ENCODE data around the gene COL4A3.

Gene COL4A3

DNA sequence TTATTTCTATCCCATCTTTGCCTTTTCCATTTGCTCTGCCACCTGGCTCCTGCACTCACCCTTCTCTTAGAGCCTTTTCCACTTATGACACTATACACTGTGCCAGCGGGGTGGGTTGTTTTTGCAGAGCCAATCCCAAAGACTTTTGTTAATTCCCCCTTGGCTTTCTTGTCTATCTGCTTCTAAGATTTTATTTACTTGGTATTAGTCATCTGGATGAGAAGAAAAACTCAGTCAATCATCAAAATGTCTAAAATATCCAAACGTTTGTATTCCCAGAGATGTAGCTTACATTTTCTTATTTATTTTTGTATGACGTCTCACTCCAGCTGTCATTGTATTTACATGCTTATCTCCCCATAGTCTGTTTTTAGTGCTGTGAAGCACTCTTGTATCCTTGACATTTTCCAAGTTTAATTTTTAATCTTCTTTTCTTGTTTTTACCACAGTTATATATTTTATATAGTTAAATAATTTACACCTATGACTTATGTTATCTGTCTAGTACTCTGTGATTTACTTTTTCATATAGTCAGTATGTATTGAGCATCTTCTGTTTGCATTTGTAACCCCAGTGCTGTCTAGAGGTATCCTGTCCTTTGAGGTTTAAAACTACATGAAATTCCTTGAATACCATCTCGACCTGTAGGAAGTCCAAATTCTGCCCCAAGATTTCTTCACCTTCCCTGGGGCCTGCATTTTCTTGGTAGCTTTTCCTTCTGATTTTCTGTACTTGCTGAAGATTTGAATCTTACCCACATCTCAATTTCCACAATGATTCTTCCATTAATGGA lies 55.1 kb downstream of the COL4A3 start:
- TF ChIP-seq TAF1 (IDR thresholded peaks at IDR 0.05; ENCODE audit: borderline replicate concordance, insufficient read depth, low read length) = no peak
- TF ChIP-seq, protein P1, sequence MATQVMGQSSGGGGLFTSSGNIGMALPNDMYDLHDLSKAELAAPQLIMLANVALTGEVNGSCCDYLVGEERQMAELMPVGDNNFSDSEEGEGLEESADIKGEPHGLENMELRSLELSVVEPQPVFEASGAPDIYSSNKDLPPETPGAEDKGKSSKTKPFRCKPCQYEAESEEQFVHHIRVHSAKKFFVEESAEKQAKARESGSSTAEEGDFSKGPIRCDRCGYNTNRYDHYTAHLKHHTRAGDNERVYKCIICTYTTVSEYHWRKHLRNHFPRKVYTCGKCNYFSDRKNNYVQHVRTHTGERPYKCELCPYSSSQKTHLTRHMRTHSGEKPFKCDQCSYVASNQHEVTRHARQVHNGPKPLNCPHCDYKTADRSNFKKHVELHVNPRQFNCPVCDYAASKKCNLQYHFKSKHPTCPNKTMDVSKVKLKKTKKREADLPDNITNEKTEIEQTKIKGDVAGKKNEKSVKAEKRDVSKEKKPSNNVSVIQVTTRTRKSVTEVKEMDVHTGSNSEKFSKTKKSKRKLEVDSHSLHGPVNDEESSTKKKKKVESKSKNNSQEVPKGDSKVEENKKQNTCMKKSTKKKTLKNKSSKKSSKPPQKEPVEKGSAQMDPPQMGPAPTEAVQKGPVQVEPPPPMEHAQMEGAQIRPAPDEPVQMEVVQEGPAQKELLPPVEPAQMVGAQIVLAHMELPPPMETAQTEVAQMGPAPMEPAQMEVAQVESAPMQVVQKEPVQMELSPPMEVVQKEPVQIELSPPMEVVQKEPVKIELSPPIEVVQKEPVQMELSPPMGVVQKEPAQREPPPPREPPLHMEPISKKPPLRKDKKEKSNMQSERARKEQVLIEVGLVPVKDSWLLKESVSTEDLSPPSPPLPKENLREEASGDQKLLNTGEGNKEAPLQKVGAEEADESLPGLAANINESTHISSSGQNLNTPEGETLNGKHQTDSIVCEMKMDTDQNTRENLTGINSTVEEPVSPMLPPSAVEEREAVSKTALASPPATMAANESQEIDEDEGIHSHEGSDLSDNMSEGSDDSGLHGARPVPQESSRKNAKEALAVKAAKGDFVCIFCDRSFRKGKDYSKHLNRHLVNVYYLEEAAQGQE (IDR thresholded peaks at IDR 0.05; ENCODE audit: insufficient read depth in 1 of 2, low read depth in 2 of 2, low read length in 2 of 2) = no peak
- no peak for TF ChIP-seq POLR2AphosphoS5 (IDR thresholded peaks at IDR 0.05; ENCODE audit: low read depth, low read length)
- no peak for TF ChIP-seq SIN3A (IDR thresholded peaks at IDR 0.05; ENCODE audit: borderline replicate concordance, insufficient read depth, low read length)
- TF ChIP-seq FOXP2 (optimal IDR thresholded peaks at IDR 0.05; ENCODE audit: borderline replicate concordance, extremely low read depth, extremely low read length, insufficient read depth) = no peak

DNA sequence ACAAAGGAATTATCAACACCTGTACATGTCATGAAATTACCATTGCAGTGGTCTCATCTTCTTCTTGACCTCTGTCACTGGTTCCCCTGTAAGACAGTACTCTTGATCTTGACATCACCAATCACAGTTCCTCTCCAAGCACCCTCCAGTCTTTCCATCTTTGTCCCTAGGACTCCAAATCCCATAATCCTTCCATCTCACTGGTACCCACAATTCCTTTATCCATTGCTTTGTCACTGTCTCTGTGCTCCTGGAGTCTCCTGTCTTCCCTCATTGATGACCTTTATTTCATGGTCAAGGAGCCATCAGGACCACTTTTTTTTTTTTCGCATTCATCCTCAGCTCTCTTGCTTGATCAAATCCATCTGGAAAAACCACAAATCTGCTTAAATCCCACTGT lies 56.7 kb downstream of the COL4A3 start:
- TF ChIP-seq TAF1 (IDR thresholded peaks at IDR 0.05; ENCODE audit: borderline replicate concordance, insufficient read depth, low read length) (no peak), POLR2AphosphoS5 (IDR thresholded peaks at IDR 0.05; ENCODE audit: low read depth, low read length) (no peak), FOXP2 (optimal IDR thresholded peaks at IDR 0.05; ENCODE audit: borderline replicate concordance, extremely low read depth, extremely low read length, insufficient read depth) (no peak), SIN3A (IDR thresholded peaks at IDR 0.05; ENCODE audit: borderline replicate concordance, insufficient read depth, low read length) (no peak)
- TF ChIP-seq, protein P1 (IDR thresholded peaks at IDR 0.05; ENCODE audit: insufficient read depth in 1 of 2, low read depth in 2 of 2, low read length in 2 of 2) = no peak

DNA sequence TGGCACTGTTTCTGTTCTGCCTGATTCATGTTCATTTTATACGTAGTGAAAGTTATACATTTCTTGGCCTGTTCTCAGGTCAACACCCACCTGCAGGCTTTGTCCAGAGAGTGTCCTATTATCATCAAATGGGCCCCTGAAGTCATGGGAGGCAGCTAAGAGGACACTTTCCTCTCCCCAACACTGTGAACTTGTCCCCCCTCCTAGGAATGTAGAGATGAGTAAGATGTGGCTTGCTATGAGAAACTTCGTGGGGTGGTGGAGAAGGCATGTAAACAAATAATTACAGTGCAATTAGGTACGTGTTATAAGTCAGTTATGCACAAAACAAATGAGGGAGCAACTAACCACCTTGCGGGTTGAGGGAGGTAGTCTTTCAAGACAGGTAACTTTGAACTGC lies 57.9 kb downstream of the COL4A3 start:
- no peak for TF ChIP-seq TAF1 (IDR thresholded peaks at IDR 0.05; ENCODE audit: borderline replicate concordance, insufficient read depth, low read length)
- TF ChIP-seq SIN3A (IDR thresholded peaks at IDR 0.05; ENCODE audit: borderline replicate concordance, insufficient read depth, low read length) = no peak
- no peak for TF ChIP-seq POLR2AphosphoS5 (IDR thresholded peaks at IDR 0.05; ENCODE audit: low read depth, low read length)
- TF ChIP-seq, protein P1 (IDR thresholded peaks at IDR 0.05; ENCODE audit: insufficient read depth in 1 of 2, low read depth in 2 of 2, low read length in 2 of 2) = no peak
- no peak for TF ChIP-seq FOXP2 (optimal IDR thresholded peaks at IDR 0.05; ENCODE audit: borderline replicate concordance, extremely low read depth, extremely low read length, insufficient read depth)

DNA sequence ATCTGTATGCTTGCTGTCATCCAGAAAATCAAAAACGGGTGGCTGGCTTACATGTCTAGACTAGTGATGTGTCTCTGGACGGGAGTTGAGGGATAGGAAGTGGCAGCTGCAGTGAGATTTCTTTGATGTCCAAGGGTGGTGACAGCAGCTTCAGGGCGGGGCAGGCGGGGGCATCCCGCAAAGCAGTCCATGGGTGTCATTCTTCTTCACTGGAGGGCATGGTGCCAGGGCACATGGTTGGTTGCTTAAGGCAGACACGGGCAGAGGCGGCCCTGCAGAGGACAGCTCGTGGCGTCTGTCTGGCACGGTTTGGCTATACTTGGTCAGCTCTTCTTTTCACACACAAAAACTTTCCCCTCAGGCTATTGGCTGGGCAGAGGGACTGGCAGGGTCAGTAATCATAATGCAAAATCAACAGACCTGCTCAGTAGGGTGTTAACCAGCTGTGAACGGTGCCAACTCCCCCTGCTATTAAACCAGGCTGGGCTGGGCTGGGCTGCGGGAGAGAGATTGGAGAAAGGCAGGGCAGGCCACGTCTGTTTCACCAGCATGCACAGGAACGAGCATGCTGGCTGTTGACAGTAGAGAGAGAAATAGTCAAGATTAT lies 63.7 kb downstream of the COL4A3 start:
- TF ChIP-seq TAF1 (IDR thresholded peaks at IDR 0.05; ENCODE audit: borderline replicate concordance, insufficient read depth, low read length) (no peak), SIN3A (IDR thresholded peaks at IDR 0.05; ENCODE audit: borderline replicate concordance, insufficient read depth, low read length) (no peak), FOXP2 (optimal IDR thresholded peaks at IDR 0.05; ENCODE audit: borderline replicate concordance, extremely low read depth, extremely low read length, insufficient read depth) (no peak), POLR2AphosphoS5 (IDR thresholded peaks at IDR 0.05; ENCODE audit: low read depth, low read length) (no peak)
- TF ChIP-seq, protein P1 (IDR thresholded peaks at IDR 0.05; ENCODE audit: insufficient read depth in 1 of 2, low read depth in 2 of 2, low read length in 2 of 2) = no peak

Measured in PFSK-1 (cell line).